Transverse colon (tissue), 4 donors: Measurements from ENCODE around the gene HS2ST1. TPM values are rescaled to one million over a fixed set of nuclear protein-coding genes. Genes with fewer than 3 reads are reported as not detected.

Source experiments
- DNase-seq: peaks from one replicate; pipeline ENCODE4 v3.0.0-alpha.2; 2019
- H3K27ac ChIP-seq, 4 donors: fragments of 200-600 bp; sonication (generic); 2 replicates each; pipeline ENCODE4 v1.5.1; 2016 to 2018; ENCODE audit warnings: inconsistent platforms in 4 of 4
- H3K27me3 ChIP-seq: fragments of 200-600 bp; sonication (generic); 2 replicates; pipeline ENCODE4 v1.5.1; 2017; ENCODE audit warnings: inconsistent platforms
- H3K36me3 ChIP-seq, 4 donors: fragments of 200-600 bp; sonication (generic); 2 replicates each; pipeline ENCODE4 v1.5.1; 2017 to 2019; ENCODE audit warnings: inconsistent platforms in 4 of 4
- H3K4me1 ChIP-seq, 4 donors: fragments of 200-600 bp; sonication (generic); 2 replicates each; pipeline ENCODE4 v1.5.1; 2017 to 2020; ENCODE audit warnings: inconsistent platforms in 4 of 4
- H3K4me3 ChIP-seq, 4 donors: fragments of 200-600 bp; sonication (generic); 1 replicate in 1 of 4; 2 replicates in 3 of 4; pipeline versions ENCODE4 v1.5.1 to v1.6.1; 2017 to 2019; ENCODE audit warnings: inconsistent platforms in 4 of 4
- H3K9me3 ChIP-seq, 2 donors: fragments of 200-600 bp; sonication (generic); 2 replicates each; pipeline ENCODE4 v1.5.1; 2017 to 2019; ENCODE audit warnings: inconsistent platforms in 2 of 2
- EP300 ChIP-seq: sonication (generic); formaldehyde crosslinking; IDR thresholded peaks from one replicate; pipeline ENCODE4 v1.6.1; 2017; ENCODE audit warnings: antibody characterized with exemption, low read depth
- POLR2A ChIP-seq: fragments of 450-650 bp; IDR thresholded peaks from one replicate; pipeline ENCODE4 v1.6.1; 2016; ENCODE audit warnings: antibody characterized with exemption, mild to moderate bottlenecking, moderate library complexity
- POLR2AphosphoS5 ChIP-seq, 3 donors: sonication (generic); formaldehyde crosslinking; IDR thresholded peaks; one replicate each; pipeline ENCODE4 v1.6.1; 2016; ENCODE audit warnings: antibody characterized with exemption in 3 of 3
- WGBS, 2 donors: methylation state at CpG; one replicate each; pipeline ENCODE4 v1.1.5; 2018; ENCODE audit warnings: low coverage in 1 of 2; 5-methylcytosine and 5-hydroxymethylcytosine counted together
- in situ Hi-C, 4 donors: fragments of 200-750 bp; cut with MboI; loops; one replicate each; pipeline versions ENCODE4 v1.15.0 to v1.15.1; 2017; ENCODE audit warnings: low sequenced_read_pairs in 3 of 4, low pct_ligation_motif_present in 1 of 4, low pct_unique_long_range_greater_than_20kb in 1 of 4
- intact Hi-C: fragments of 100-400 bp; cut with DNase I; formaldehyde crosslinking; loops from one replicate; pipeline ENCODE4 v1.15.1; 2023; ENCODE audit warnings: low total_unique reads
- total RNA-seq, 4 donors: library from RNA; depleted of rRNA; stranded (reverse); fragments of >200 nt; gene quantifications; one replicate each; pipeline ENCODE4 v1.1.0, GENCODE V29; 2016
- TF ChIP-seq, protein P1 (sequence below), 5 experiments: fragments of 200-600 bp in 3 of 5; fragments of 450-650 bp in 2 of 5; sonication (generic) in 3 of 5; IDR thresholded peaks; 1 replicate in 2 of 5; 2 replicates in 3 of 5; pipeline ENCODE4 v1.5.1; 2016 to 2017; ENCODE audit warnings: antibody characterized with exemption in 5 of 5, inconsistent platforms in 3 of 5, mild to moderate bottlenecking in 2 of 5, moderate library complexity in 1 of 5

Gene HS2ST1
- total RNA-seq, 4 donors from 2014 or later = 1.9 to 17.1 (median 9.9) TPM

DNA sequence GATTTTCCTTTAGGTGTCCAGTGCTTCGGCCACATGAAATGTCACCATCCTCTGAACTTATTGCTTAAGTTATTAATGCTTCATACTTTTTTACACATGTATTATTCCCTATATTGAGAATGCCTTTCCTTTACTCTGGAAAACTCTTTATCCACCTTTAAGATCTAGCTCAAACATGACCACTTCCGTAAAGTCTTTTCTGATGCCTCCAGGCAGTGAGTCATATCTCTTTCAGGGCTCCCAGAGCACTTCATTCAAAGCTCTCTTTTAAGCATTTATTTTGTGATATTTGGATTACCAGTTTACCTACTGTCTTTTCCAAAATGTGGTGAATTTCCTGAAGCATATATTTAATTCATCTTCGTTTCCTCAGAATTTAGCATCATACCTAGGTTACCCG, 178.9 kb downstream of the HS2ST1 start:
- H3K9me3 ChIP-seq = no peaks in the 10 kb centered on the region

DNA sequence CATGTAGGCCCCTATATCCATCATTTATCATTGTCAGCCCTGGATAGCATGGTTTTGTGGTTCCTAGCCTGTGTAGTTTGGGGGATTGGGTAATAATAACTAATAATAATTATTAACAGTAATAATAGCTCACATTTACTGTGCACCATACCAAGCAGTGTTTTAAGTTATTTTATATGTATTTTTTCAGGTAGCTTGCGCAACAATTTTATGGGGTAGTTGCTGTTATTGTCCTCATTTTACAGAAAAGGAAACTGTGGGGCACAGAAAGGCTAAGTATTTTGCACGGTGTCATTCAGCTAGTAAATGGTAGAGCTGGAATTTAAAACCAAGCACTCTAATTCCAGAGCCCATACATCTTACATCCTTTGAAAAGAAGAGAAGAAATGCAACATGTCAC, 179.8 kb downstream of the HS2ST1 start:
- H3K27ac ChIP-seq = no peak overlapping the region
- no peak overlapping the region for H3K4me3 ChIP-seq
- no peaks in the 10 kb centered on the region for H3K36me3 ChIP-seq
- H3K9me3 ChIP-seq = no peaks in the 10 kb centered on the region
- no peaks in the 10 kb centered on the region for H3K27me3 ChIP-seq
- no peaks in the 10 kb centered on the region for H3K4me1 ChIP-seq
- TF ChIP-seq EP300 (no peak), POLR2A (no peak), POLR2AphosphoS5 (IDR thresholded peaks at IDR 0.05) (no peak)
- TF ChIP-seq, protein P1, sequence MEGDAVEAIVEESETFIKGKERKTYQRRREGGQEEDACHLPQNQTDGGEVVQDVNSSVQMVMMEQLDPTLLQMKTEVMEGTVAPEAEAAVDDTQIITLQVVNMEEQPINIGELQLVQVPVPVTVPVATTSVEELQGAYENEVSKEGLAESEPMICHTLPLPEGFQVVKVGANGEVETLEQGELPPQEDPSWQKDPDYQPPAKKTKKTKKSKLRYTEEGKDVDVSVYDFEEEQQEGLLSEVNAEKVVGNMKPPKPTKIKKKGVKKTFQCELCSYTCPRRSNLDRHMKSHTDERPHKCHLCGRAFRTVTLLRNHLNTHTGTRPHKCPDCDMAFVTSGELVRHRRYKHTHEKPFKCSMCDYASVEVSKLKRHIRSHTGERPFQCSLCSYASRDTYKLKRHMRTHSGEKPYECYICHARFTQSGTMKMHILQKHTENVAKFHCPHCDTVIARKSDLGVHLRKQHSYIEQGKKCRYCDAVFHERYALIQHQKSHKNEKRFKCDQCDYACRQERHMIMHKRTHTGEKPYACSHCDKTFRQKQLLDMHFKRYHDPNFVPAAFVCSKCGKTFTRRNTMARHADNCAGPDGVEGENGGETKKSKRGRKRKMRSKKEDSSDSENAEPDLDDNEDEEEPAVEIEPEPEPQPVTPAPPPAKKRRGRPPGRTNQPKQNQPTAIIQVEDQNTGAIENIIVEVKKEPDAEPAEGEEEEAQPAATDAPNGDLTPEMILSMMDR (IDR thresholded peaks at IDR 0.05) = no peak
- 92 to 94% methylated on average over 2 of the region's 2 CpGs for WGBS, 2 donors
- in situ Hi-C loops = loop anchor here in 2 of 4 donors (25.0 kb wide), 1 partner anchor 257 kb away; no protein-coding TSS in a partner anchor
- no peak for DNase-seq
- intact Hi-C loops = no loop called here

More for the DNA sequence above, 178.9 kb downstream of the HS2ST1 start:
- DNase-seq = no peak
- Histone ChIP-seq H3K27me3 (no peaks in the 10 kb centered on the region), H3K4me1 (no peaks in the 10 kb centered on the region), H3K4me3 (no peak overlapping the region), H3K36me3 (no peaks in the 10 kb centered on the region), H3K27ac (no peak overlapping the region)
- intact Hi-C loops = no loop called here
- in situ Hi-C loops = loop anchor here in 2 of 4 donors (25.0 kb wide), 1 partner anchor 256 kb away; no protein-coding TSS in a partner anchor
- TF ChIP-seq, protein P1 (IDR thresholded peaks at IDR 0.05) = no peak
- TF ChIP-seq POLR2A (no peak), EP300 (no peak), POLR2AphosphoS5 (IDR thresholded peaks at IDR 0.05) (no peak)
- WGBS, 2 donors = 94 to 100% methylated on average over 3 to 4 of the region's 4 CpGs

DNA sequence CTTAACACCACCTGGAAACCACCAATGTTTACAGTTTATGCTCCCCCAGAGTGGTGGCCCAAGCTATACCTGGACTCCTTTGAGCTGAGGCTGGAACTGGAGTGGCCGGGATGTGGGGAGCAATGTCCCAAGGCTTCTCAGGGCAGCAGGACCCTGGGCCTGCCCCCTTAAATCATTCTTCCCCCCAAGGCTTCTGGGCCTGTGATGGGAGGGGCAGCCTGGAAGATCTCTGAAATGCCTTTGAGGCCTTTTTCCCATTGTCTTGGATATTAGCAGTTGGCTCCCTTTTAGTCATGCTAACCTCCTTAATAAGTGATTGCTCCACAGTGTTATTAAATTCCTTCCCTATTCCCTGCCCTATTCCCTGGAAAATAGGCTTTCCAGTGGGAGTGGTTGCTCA, 185.8 kb downstream of the HS2ST1 start:
- no peaks in the 10 kb centered on the region for H3K36me3 ChIP-seq
- H3K27me3 ChIP-seq = no peaks in the 10 kb centered on the region
- no peaks in the 10 kb centered on the region for H3K4me1 ChIP-seq
- peaks cover 0 to 11% of the 10 kb centered on the region in 2 donors for H3K9me3 ChIP-seq
- no peak for DNase-seq
- no peak overlapping the region for H3K4me3 ChIP-seq
- in situ Hi-C loops (no loop called here), intact Hi-C loops (no loop called here)
- WGBS, 2 donors = 100% methylated on average over 1 of the region's 1 CpG; no CpG with 5 or more reads in 1 of the 2 donors
- TF ChIP-seq EP300 = no peak
- TF ChIP-seq, protein P1 (IDR thresholded peaks at IDR 0.05) = no peak
- no peak for TF ChIP-seq POLR2AphosphoS5 (IDR thresholded peaks at IDR 0.05)
- TF ChIP-seq POLR2A = no peak
- no peak overlapping the region for H3K27ac ChIP-seq

DNA sequence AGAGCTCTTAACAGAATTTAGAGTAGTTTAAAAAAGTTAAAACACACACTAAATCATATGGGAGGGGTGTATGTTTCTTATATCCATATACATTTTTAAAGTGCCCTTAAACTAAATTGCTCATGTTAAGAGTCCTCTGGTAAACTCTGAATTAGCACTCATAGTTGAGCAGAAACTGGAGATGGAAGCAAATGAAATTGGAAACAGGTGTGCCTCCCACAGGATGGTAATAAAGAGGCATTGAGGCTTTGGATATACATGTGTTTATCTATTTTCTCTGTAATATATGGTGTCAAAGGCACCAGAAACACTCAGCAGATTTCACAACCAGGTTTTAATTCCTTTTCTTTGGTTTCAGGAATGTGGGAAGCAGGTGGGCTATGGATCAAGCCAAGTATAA, 188.6 kb downstream of the HS2ST1 start:
- no peak for DNase-seq
- Histone ChIP-seq H3K4me1 (no peaks in the 10 kb centered on the region), H3K9me3 (peaks cover 0 to 11% of the 10 kb centered on the region in 2 donors), H3K36me3 (no peaks in the 10 kb centered on the region), H3K4me3 (no peak overlapping the region), H3K27ac (no peak overlapping the region), H3K27me3 (no peaks in the 10 kb centered on the region)
- in situ Hi-C loops = no loop called here
- TF ChIP-seq, protein P1 (IDR thresholded peaks at IDR 0.05) = no peak
- no peak for TF ChIP-seq POLR2A
- TF ChIP-seq POLR2AphosphoS5 (IDR thresholded peaks at IDR 0.05) = no peak
- TF ChIP-seq EP300 = no peak
- intact Hi-C loops = no loop called here
